Measurements from ENCODE around the gene SLC34A2.

GRCh38 chr4:25676221-25676620, 20.6 kb downstream of the SLC34A2 start:
- TF ChIP-seq CTCF (IDR thresholded peaks at IDR 0.05; ENCODE audit: insufficient read depth, low read depth, low read length) (no peak), EZH2 (IDR thresholded peaks at IDR 0.05; ENCODE audit: insufficient read depth, low read length) (no peak)
